ENCODE data around the gene HS6ST2.
"Not testable (repeated sequence)": the region's sequence is repeated elsewhere in the genome, so short reads cannot be mapped to it uniquely, and the experiment has no call there.

The HS6ST2 gene

DNA sequence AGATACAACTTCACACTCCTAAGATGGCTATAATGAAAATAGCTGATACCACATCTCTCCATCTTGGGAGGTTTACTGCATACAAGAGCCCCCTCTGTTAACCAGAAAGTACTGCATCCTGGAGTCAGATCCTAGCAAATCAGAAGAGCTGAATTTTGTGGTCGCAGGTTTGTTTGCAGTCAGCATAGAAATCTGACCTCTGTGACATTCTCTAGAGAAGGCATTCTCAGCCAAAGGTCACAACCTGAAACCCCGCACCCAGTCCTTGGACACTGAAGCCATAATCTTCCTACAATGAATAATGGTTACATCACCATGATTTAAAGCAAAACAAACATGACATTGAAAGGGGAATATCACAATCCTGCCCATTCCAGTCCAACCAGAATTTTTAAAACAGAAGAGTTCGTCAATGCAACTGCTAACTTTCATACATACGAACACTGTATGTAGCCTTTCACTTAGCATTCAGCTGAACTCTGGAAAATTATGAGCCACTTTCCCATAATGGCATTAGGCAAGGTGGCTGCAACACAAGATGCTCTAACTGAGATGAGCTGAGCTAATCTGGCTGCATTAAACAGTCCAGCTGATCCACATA, 17.6 kb downstream of the HS6ST2 start:
- DNase-seq: no peak

DNA sequence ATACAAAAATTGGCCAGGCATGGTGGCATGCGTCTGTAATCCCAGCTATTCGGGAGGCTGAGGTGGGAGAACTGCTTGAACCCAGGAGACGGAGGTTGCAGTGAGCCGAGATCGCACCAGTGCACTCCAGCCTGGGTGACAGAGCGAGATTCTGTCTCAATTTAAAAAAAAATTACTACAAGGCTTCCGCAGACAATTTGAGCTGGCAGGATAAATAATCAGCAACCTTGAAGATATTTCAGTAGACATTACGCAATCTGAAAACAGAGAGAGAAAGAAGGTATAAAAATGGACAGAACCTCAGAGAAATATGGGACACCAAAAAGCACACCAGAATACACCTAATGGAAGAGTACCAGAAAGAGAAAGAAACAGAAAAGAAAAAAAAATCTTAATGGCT, 25.3 kb downstream of the HS6ST2 start:
- no peak for DNase-seq

DNA sequence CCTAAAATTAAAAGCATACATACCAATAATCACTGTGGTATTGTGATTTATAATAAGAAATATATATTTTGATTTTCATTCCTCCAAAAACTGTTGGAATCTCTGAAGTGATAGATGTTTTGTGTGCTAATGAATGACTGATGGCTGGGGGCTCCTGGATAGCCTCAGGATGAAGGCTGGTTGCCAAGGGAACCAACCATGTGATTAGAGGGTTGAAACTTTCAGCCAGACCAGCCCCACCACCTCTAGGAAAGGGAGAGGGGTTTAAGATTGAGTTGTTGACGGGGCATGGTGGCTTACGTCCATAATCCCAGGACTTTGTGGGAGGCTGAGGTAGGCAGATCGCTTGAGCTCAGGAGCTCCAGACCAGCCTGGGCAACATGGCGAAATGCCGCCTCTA, 34.0 kb downstream of the HS6ST2 start:
- DNase-seq: no peak

DNA sequence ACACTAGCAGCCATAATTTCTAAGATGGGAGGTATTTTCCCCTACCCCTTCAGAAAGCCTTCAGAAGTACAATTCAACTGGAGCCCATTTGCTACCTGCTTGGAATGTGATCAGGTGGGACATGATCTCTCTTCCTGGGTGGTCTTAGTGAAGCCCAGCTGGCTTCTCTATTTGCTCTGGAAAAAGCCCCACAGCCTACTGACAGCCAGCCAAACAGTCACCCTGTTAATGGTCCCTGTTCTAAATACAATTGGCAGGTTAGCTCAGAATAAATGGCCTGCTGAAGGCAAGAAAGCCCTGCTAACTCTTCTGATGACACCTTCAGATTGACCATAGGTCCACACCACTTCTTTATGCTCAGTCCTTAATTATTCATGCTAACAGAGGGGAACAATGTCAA, 39.9 kb downstream of the HS6ST2 start:
- DNase-seq: no peak

DNA sequence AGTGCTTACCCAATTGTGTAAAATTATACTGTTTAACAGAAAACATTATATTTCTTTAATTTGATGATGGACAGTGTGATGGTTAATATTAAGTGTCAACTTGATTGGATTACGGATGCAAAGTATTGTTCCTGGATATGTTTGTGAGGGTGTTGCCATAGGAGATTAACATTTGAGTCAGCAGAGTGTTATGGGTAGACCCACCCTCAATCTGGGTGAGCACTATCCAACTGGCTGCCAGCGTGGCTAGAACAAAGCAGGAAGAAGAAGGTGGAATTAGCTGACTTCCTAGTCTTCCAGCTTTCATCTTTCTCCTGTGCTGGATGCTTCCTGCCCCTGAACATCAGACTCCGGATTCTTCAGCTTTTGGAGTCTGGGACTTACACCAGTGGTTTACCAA, 42.1 kb downstream of the HS6ST2 start:
- no peak for DNase-seq

GRCh38 chrX:132909643-132910042, 48.8 kb downstream of the HS6ST2 start:
- DNase-seq: no peak

DNA sequence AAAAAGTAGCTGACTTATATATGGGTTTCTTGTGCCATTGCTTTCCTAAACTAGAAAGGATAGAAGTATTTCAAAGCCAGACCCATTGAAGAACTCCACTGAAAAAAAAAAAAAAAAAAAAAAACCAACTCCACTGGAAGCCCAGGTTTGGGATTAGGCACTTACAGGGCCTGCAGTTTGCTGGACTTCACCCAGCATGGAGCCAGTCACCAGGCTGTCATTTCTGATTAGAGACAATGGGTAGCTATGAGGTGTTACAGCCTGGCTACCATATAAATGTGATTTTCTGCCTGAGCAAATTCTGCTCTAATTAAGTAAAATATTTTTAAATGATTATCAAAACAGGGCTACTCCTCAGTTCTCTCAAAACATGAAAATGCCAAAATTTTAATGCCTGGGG, 49.5 kb downstream of the HS6ST2 start:
- DNase-seq: no peak

DNA sequence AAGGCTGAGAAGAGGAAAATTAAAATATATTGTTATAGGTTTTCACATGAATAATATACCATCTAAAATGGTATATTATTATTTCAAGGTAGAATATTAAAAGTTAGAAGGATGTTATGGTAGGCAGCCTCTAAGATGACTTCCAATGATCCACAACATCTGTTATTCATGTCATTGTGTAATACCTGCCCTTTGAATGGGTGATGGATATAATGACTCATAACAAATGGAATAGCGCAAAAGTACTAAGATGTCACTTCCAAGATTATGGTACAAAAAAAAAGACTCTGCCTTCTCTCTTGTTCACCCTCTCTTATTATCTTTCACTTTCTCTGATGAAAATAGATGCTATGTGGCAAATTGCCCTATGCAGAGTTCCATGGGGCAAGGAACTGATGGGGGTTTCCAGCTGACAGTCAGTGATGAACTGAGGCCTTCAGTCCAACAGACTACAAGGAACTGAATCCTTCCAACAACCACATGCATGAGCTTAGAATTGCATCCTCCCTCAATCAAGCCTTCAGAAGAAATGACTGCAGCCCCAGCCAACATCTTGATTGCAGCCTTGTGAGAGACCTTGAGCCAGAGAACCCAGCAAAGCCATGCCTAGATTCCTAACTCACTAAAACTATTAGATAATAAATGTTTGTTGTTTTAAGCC, 57.7 kb downstream of the HS6ST2 start:
- no peak for DNase-seq

- DNase-seq: no peak
These were observed 70.9 kb downstream of the HS6ST2 start for GRCh38 chrX:132887569-132887968.

- no peak for DNase-seq
These were observed 75.0 kb downstream of the HS6ST2 start for GRCh38 chrX:132883358-132883915.

- DNase-seq: not testable (repeated sequence)
These were observed 77.7 kb downstream of the HS6ST2 start for GRCh38 chrX:132880753-132881152.

- DNase-seq: no peak
These were observed 80.4 kb downstream of the HS6ST2 start for GRCh38 chrX:132877954-132878536.

GRCh38 chrX:132876523-132877338, 81.7 kb downstream of the HS6ST2 start:
- no peak for DNase-seq

DNA sequence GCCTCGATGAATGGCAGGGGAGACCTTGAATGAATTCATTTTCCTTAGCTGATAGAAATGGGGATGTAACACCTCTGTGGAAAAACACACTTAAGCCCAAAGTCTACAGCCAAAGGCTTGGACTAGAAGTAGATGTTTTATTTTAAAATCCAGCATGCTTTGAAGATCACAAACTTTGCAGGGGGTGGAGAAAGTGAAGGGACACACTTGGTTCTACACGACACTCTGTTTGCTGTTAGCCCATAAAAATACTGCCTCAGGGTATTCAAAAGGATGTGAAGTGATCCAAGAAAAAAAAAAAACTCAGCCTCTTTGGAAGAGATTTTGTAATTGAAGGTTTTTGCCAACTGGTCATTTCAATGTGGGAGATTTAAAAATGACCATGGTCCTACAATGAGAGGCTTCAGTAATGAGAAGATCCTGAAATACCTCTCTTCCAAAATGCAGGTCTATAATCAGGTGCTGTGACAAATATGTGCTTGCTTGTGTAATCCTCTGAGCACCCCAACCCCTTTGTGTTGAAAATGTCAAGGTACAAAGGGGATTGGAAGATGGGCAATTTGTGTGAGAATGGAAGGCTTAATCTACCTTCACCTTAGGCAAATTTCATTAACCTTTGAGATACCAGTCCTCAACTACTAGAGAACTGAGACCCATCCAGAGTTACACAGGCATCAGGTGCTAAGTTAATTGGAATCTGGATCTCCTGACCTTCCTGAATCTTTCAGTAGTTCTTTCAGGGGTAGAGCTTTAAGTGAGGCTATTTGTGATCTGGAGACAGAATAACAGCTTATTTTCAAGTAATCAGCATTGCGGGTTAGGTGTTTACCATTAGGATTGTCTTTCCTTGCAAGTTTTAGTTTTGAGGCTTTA, 82.5 kb downstream of the HS6ST2 start:
- no peak for DNase-seq

GRCh38 chrX:132862562-132862961, 95.9 kb downstream of the HS6ST2 start:
- no peak for DNase-seq

DNA sequence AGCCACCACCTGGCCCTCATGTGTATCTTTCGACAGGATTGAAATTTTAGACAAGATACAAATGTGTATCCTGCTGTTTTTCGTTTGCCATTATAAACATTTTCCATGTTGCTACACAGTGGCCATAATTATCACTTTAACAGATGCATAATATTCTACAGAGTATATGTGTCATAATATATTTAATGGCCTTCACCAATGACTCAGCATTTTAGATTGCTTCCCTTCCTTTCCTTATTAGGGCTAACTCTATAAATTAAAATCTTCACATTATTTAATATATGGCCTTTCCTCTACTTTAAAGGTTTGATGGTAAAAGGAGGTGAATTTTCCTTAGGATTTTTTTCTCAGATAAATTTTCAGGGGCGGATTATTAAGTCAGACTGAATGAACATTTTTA, 97.4 kb downstream of the HS6ST2 start:
- DNase-seq: no peak

- DNase-seq: no peak
These were observed 98.2 kb downstream of the HS6ST2 start for GRCh38 chrX:132860200-132860599.

DNA sequence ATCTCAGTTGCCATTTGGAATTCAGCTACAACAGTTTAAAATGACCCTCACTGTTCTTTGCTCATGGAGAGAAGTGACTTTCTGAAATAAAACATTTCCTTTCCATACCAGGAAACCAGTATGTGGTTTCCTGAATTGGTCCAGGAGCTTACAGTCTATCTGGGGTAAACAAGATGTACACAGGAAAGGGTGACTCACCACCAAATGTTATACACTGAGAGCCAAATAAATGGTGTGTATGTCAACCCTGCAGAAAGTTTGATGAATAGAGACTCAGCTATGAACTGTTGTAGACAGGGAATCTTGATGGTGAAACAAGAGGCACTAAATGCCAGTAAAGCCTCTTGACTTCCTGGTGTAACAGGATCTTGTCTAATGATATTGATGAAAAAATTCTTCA, 100.4 kb downstream of the HS6ST2 start:
- DNase-seq: no peak

- DNase-seq: no peak
These were observed 102.6 kb downstream of the HS6ST2 start for GRCh38 chrX:132855780-132856341.

GRCh38 chrX:132853040-132853439, 105.4 kb downstream of the HS6ST2 start:
- no peak for DNase-seq

- no peak for DNase-seq
These were observed 110.0 kb downstream of the HS6ST2 start for GRCh38 chrX:132848296-132848970.

Measured in CD4-positive, alpha-beta T cell treated with Interleukin-4 for 1 hour (primary cell).